Panc1 (cell line): ENCODE results near the gene PIGW. TPM values are rescaled to one million over a fixed set of nuclear protein-coding genes. Genes with fewer than 3 reads are reported as not detected.

ENCODE experiments used
- ATAC-seq: fragments of 200-7000 bp; cut with Tn5 transposase; 2 replicates; pipeline ENCODE4 v1.9.1; 2020; ENCODE audit warnings: mild to moderate bottlenecking, moderate library complexity
- BruUV-seq: library from RNA; stranded (reverse); fragments of 400-500 nt; replicated peaks from 2 replicates; lab custom pipeline; 2021; lab: Mats Ljungman, UMichigan
- CTCF ChIA-PET: fragments of 300-600 bp; sonication (Branson Sonifier 250); formaldehyde crosslinking; loops from one replicate; lab custom pipeline; 2022; ENCODE audit warnings: antibody characterized with exemption; lab: Charles Lee
- POLR2A ChIA-PET: fragments of 300-600 bp; sonication (Branson Sonifier 250); formaldehyde crosslinking; loops from one replicate; lab custom pipeline; 2022; ENCODE audit warnings: antibody characterized with exemption; lab: Charles Lee
- DNase-seq: peaks from one replicate; pipeline ENCODE4 v3.0.0-alpha.2; 2010; ENCODE audit warnings: low read depth, low spot score
- H3K27ac ChIP-seq: 2 replicates; pipeline ENCODE4 v1.5.1; 2011; ENCODE audit warnings: mild to moderate bottlenecking, low read length, inconsistent platforms
- H3K27me3 ChIP-seq: fragments of 200-500 bp; sonication (Bioruptor generic); 2 replicates; pipeline ENCODE4 v1.6.0; 2014; ENCODE audit warnings: low read length, inconsistent platforms; ENCODE audit not compliant: control insufficient read depth, insufficient read depth
- H3K36me3 ChIP-seq: fragments of 200-500 bp; sonication (Bioruptor generic); 2 replicates; pipeline ENCODE4 v1.5.1; 2014; ENCODE audit warnings: inconsistent platforms, mild to moderate bottlenecking, low read length, moderate library complexity; ENCODE audit not compliant: control insufficient read depth, insufficient read depth
- H3K4me1 ChIP-seq: 2 replicates; pipeline ENCODE4 v1.5.1; 2011; ENCODE audit warnings: inconsistent platforms, mild to moderate bottlenecking, low read length, moderate library complexity; ENCODE audit not compliant: control insufficient read depth, insufficient read depth
- H3K4me3 ChIP-seq, 2 experiments: 2 replicates each; pipeline ENCODE4 v1.5.1; 2011 to 2012; ENCODE audit warnings: low read depth in 2 of 2, low read length in 2 of 2, mild to moderate bottlenecking in 2 of 2, inconsistent platforms in 1 of 2, moderate library complexity in 1 of 2
- H3K9me3 ChIP-seq: fragments of 200-500 bp; sonication (Bioruptor generic); 2 replicates; pipeline ENCODE4 v1.5.1; 2014; ENCODE audit warnings: low read depth, mild to moderate bottlenecking, inconsistent platforms, low read length, moderate library complexity; ENCODE audit not compliant: control insufficient read depth, insufficient read depth
- POLR2AphosphoS5 ChIP-seq: IDR thresholded peaks from 2 replicates; pipeline ENCODE4 v1.6.1; 2012; ENCODE audit warnings: mild to moderate bottlenecking, low read depth, low read length, moderate library complexity
- SIN3A ChIP-seq: IDR thresholded peaks from 2 replicates; pipeline ENCODE4 v1.6.1; 2012; ENCODE audit warnings: low read depth, mild to moderate bottlenecking, low read length, moderate library complexity, borderline replicate concordance; ENCODE audit not compliant: insufficient read depth
- TCF7L2 ChIP-seq: IDR thresholded peaks from 2 replicates; pipeline ENCODE4 v1.6.1; 2011; ENCODE audit warnings: mild to moderate bottlenecking, low read depth, low read length, inconsistent platforms
- in situ Hi-C: cut with HindIII; loops from 2 replicates; pipeline ENCODE4 v1.10.0; 2016; ENCODE audit warnings: low sequenced_read_pairs, low pct_unique_long_range_greater_than_20kb
- intact Hi-C: fragments of 100-400 bp; cut with micrococcal nuclease; formaldehyde crosslinking; loops from one replicate; pipeline ENCODE4 v1.10.0; 2022; ENCODE audit not compliant: unreplicated experiment
- total RNA-seq: library from RNA; stranded (reverse); gene quantifications from one replicate; pipeline ENCODE4 v1.2.1, GENCODE V29; 2021; ENCODE audit not compliant: unreplicated experiment
- TF ChIP-seq, protein P1 (sequence below), 2 experiments: IDR thresholded peaks; 2 replicates each; pipeline ENCODE4 v1.6.1; 2011 to 2012; ENCODE audit warnings: low read depth in 2 of 2, control low read depth in 1 of 2, low read length in 1 of 2, mild to moderate bottlenecking in 1 of 2, moderate library complexity in 1 of 2; ENCODE audit not compliant: insufficient read depth in 1 of 2
- TF ChIP-seq, protein P2 (sequence below): fragments of 450-650 bp; IDR thresholded peaks from 2 replicates; pipeline ENCODE4 v1.5.1; 2017; ENCODE audit warnings: mild to moderate bottlenecking

PIGW gene
- total RNA-seq, 1 experiment from 2014 or later: 16.2 TPM

DNA sequence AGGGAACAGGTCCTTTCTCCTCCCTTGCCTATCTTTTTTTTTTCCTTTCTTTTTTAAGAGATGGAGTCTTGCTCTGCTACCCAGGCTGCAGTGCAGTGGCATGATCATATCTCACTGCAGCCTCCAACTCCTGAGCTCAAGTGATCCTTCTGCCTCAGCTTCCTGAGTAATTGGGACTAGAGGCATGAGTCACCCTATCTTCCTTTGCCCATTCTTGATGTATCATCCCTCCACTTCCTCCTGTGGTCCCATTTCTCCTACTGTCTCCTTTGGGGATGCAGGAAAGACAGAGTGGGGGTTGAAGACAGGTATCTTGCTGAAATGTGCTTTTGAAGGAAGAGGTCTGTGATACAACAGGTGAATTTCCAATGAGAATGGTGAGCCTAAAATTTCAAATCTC is 5.7 kb upstream of the PIGW start:
- ATAC-seq (no peak), DNase-seq (no peak)
- H3K27ac ChIP-seq: no peak overlapping the region
- ChIA-PET POLR2A (no interaction called here), CTCF (no interaction called here)
- H3K4me3 ChIP-seq: no peak overlapping the region
- in situ Hi-C loops: no loop called here
- H3K27me3 ChIP-seq: no peaks in the 10 kb centered on the region
- no peaks in the 10 kb centered on the region for H3K9me3 ChIP-seq
- peaks cover 3% of the 10 kb centered on the region; the same call in 1 of the 2 replicates for H3K4me1 ChIP-seq
- TF ChIP-seq POLR2AphosphoS5 (no peak), TCF7L2 (no peak), SIN3A (no peak)
- TF ChIP-seq, protein P1, sequence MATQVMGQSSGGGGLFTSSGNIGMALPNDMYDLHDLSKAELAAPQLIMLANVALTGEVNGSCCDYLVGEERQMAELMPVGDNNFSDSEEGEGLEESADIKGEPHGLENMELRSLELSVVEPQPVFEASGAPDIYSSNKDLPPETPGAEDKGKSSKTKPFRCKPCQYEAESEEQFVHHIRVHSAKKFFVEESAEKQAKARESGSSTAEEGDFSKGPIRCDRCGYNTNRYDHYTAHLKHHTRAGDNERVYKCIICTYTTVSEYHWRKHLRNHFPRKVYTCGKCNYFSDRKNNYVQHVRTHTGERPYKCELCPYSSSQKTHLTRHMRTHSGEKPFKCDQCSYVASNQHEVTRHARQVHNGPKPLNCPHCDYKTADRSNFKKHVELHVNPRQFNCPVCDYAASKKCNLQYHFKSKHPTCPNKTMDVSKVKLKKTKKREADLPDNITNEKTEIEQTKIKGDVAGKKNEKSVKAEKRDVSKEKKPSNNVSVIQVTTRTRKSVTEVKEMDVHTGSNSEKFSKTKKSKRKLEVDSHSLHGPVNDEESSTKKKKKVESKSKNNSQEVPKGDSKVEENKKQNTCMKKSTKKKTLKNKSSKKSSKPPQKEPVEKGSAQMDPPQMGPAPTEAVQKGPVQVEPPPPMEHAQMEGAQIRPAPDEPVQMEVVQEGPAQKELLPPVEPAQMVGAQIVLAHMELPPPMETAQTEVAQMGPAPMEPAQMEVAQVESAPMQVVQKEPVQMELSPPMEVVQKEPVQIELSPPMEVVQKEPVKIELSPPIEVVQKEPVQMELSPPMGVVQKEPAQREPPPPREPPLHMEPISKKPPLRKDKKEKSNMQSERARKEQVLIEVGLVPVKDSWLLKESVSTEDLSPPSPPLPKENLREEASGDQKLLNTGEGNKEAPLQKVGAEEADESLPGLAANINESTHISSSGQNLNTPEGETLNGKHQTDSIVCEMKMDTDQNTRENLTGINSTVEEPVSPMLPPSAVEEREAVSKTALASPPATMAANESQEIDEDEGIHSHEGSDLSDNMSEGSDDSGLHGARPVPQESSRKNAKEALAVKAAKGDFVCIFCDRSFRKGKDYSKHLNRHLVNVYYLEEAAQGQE (IDR thresholded peaks at IDR 0.05; ENCODE audit: insufficient read depth in 1 of 2, low read depth in 2 of 2, low read length in 1 of 2): no peak
- TF ChIP-seq, protein P2, sequence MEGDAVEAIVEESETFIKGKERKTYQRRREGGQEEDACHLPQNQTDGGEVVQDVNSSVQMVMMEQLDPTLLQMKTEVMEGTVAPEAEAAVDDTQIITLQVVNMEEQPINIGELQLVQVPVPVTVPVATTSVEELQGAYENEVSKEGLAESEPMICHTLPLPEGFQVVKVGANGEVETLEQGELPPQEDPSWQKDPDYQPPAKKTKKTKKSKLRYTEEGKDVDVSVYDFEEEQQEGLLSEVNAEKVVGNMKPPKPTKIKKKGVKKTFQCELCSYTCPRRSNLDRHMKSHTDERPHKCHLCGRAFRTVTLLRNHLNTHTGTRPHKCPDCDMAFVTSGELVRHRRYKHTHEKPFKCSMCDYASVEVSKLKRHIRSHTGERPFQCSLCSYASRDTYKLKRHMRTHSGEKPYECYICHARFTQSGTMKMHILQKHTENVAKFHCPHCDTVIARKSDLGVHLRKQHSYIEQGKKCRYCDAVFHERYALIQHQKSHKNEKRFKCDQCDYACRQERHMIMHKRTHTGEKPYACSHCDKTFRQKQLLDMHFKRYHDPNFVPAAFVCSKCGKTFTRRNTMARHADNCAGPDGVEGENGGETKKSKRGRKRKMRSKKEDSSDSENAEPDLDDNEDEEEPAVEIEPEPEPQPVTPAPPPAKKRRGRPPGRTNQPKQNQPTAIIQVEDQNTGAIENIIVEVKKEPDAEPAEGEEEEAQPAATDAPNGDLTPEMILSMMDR: no peak
- H3K36me3 ChIP-seq: peaks cover 11% of the 10 kb centered on the region
- BruUV-seq: no TSS peak
- intact Hi-C loops: no loop called here

DNA sequence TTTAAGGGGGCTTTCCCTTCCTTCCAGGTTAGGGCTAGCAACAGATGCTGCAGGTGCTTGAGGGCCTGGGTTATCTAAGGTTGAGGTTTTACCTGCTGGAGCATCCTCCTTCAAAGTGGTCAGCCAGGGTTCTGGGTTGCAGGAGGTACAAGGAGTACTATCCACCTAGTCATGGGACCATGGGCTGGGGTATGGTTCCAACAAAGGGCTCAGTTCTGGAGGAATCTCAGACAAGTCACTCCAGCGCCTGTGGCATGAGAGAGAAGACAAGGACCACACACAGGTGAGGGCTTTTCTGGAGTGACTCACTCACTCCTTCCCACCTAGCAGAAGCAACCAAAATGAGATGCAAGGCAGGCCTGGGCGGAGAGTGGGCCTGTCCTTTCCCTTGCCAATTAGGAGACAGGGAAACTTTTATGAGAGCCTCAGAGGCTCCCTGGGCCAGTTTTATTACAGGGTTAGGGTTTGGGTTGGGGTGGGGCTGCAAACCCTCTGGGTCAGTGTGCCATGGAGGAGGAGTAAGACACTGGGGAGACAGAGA is 2.3 kb upstream of the PIGW start:
- CTCF ChIA-PET: no interaction called here
- ATAC-seq: no peak
- no TSS peak for BruUV-seq

More for the DNA sequence above, 2.3 kb upstream of the PIGW start:
- no peak overlapping the region for H3K4me3 ChIP-seq
- H3K27ac ChIP-seq: no peak overlapping the region
- peaks cover 11% of the 10 kb centered on the region for H3K36me3 ChIP-seq
- in situ Hi-C loops: no loop called here
- no peak for DNase-seq
- no peaks in the 10 kb centered on the region for H3K27me3 ChIP-seq
- POLR2A ChIA-PET: no interaction called here
- no peak for TF ChIP-seq SIN3A
- no peak for TF ChIP-seq TCF7L2
- no peak for TF ChIP-seq POLR2AphosphoS5
- TF ChIP-seq, protein P1 (IDR thresholded peaks at IDR 0.05; ENCODE audit: insufficient read depth in 1 of 2, low read depth in 2 of 2, low read length in 1 of 2): no peak
- TF ChIP-seq, protein P2: no peak
- intact Hi-C loops: no loop called here
- H3K4me1 ChIP-seq: peaks cover 3% of the 10 kb centered on the region; the same call in 1 of the 2 replicates
- H3K9me3 ChIP-seq: no peaks in the 10 kb centered on the region
